CD4-positive, alpha-beta T cell treated with Interleukin-1 beta for 1 hour (primary cell): ENCODE data around the gene ADAT2.
"Not testable (repeated sequence)": the region's sequence is repeated elsewhere in the genome, so short reads cannot be mapped to it uniquely, and the experiment has no call there.

Experiments
- DNase-seq, 2 donors: peaks; one replicate each; pipeline ENCODE4 v3.0.0-alpha.2; 2020 to 2022

The ADAT2 gene

DNA sequence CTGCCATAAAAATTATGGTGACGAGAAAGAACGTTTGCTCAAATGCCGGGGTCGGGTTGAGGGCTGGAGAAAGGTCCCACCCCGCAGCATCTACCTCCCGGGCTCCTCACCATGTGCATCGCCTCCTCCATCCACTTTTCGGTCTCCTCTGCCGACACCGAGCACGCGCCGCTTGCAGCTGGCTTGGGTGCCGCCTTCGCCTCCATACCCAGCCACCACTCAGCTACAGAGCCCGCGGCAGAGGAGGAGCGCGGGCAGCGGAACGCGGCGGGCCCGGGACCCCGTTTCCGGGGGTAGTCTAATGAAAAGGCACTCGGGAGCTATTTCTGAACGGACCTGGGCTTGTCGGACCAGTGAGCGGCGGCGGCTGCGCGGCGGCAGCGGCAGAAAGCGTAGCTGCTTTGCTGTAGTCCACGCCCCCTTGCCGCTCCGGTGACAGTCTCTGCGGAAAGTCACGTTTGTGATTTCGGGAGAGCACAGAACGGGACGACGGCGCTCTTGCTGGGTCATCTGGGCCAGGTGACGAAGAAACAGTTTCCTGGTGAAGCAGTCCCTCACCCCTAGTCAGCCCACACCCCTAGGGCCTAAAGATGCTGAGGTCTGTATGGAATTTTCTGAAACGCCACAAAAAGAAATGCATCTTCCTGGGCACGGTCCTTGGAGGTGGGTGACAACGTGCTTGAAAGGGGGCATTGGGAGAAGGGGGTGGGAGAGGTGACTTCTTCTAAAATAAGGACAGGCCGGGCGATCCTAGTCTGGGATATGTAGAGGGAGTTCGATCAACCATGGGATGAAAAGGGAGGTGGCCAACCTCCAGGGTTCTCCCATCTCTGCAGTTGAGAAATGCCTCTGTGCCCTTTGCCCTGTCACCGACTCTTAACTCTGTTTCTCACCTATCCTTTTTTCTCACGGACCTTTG lies at the start of gene ADAT2, which contains the start of gene PEX3:
Gene ADAT2, minus strand, starts transcription at position 243 of the 919 bp plus-strand sequence. Its CDS starts 37 bp downstream, at position 206.
Gene PEX3, plus strand, starts transcription at position 353 of the 919 bp plus-strand sequence. Its CDS starts 238 bp downstream, at position 591.
- DNase-seq: peak; percentile 92 to 93

DNA sequence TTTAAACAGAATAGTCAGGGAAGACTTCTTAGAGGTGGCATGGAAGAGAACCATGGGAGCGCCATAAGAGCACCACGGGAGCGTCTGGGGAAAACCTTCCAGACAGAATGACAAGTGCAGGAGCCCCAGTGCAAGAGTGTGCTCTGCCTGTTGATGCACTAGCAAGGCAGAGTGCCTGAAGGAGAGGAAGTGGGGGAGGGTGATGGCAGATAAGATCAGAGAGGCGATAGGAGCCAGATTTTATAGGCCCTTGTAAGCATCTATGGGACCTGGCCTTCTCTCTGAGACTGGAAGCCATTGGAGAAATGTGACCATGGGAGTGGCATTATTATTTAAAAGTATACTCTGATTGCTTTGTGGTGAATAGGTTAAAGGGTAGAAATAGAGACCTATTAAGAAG lies 47.9 kb upstream of the ADAT2 start:
- DNase-seq: peak in 1 of 2 donors; percentile 21

DNA sequence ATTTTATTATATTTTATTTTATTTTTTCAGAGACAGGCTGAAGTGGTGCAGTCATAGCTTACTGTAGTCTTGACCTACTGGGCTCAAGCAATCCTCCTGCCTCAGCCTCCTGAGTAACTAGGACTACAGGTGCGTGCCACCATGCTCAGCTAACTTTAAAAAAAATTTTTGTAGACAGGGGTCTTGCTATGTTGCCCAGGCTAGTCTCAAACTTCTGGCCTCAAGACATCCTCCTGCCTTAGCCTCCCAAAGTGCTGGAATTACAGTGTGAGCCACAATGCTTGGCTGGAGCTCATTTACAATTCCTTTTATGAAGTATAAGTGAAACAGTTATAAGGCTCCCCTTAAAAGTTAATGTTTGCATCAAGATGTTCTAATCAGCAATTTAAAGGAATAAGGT lies 46.5 kb upstream of the ADAT2 start:
- DNase-seq: no peak

DNA sequence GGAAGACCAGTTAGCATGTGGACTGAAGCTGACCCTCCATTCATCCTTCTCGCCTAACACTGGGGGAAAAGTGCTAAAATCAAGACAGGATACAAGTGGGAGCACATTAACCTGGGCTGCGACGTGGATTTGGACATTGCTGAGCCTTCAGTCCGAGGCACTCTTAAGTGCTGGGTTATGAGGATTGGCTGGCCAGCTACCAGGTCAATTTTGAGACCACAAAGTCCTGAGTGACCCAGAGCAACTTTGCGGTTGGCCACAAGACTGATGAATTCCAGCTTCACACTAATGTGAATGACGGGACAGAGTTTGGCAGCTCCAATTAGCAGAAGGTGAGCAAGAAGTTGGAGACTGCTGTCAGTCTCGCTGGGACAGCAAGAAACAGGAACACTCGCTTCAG lies 40.3 kb upstream of the ADAT2 start:
- DNase-seq: no peak

DNA sequence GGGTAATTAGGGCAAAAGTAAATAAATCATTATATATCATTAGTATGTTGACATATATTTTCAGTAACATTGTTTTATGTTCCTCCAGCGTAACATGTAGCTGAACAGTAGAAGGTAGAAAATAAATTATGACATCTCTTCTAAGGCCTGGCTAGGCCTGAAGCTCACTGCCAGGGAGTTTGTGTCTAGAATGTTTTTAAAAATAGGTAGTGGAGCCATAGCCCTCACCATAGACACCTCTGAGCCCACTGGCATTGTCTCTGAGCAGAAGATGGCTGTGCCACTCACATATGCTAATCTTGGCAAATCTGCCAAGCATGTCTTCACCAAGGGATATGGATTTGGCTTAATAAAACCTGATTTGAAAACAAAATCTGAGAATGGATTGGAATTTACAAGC lies 39.7 kb upstream of the ADAT2 start:
- DNase-seq: no peak

DNA sequence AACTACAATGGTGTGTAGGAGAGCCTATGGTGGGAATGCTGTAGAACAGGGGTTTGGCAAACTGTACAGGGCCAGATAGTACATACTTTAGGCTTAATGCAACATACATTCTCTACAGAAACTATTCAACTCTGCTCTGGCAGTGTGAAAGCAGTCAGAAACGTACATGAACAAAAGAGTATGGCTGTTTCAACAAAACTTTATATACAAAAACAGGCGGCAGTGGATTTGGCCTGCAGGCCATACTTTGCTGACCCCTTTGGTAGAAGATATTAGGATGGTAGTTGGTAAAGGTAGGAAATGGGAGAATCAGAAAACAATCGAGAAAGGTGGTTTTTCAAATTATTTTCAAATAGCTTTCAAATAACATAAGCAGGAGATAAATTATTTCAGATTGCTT lies 36.3 kb upstream of the ADAT2 start:
- no peak for DNase-seq

DNA sequence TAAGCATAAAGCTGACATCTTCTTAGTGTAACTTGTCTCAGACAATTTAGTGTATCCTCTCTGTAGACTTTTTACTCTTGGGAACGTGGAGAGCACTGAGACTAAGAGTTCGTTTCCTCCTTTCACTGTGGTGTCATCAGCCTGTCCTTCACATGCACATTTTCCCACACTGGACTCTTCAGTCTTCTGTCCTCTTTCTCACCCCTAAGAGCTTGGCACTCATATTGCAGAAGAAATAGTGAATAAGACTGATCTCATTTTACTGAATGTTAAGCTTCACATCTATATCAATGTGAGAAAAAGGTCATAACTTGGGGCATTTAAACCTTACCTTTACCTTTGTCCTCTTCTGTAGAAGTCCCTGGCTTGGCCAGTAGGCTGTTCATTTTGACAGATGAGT lies 35.5 kb upstream of the ADAT2 start:
- no peak for DNase-seq

DNA sequence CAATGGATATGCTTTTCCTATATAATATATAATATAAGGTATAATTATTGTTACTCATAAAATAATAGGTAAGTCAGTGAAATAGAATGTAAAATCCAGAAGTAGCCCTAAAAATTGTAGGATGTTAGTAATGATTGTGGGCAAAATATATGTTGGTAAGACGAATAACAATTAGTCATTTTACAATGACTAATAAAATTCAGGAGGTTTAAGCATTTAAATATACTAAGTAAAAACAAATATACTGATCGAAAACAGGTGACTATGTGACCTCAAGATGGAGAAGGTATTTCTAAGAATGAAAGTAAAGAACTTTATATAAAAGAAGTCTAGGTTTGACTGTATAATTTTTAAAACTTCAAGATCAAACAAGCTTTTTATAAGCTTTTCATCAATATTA lies 32.1 kb upstream of the ADAT2 start:
- DNase-seq: no peak

DNA sequence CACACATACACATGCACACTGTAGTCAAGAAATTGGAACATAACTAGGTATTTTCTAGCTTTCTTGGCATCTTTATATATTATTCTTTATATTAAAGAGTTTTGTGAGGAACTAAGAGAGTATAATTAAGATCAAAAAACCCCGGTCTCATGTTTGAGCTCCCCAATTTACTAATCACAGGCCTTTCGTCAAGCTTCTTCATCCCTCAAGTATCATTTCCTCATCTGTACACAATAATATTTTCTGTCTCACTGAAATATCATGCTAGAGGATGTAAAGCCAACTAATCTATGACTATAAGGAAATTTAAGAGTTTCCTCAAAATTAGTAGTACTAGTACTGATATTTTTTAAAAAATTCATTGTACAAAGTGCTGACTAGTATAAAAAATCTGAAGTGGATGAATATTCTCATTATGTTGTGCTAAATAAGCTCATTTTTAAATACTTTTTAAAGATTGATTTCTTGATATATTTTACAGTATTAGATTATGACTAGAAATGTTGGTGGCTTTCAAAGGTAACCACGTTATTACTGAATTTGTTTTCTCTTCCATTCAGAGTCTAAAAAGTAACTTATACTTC lies 28.1 kb upstream of the ADAT2 start:
- no peak for DNase-seq

DNA sequence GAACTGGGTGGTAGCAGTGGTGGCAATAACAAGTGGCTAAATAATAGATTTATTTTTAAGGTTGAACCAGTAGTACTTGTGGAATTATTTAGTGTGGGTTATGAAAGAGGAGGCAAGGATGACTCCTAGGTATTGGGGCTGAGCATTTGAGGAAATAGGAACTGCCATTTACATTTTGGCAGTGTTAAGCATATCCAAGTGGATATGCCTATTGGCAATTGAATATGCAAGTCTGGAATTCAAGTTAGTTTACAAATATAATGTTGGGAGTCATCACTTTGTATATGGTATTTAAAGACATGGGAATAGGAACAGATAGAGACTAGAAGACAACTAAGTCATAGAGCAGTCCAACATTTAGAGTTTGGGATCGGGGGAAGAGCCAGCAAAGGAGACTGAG lies 26.1 kb upstream of the ADAT2 start:
- no peak for DNase-seq

DNA sequence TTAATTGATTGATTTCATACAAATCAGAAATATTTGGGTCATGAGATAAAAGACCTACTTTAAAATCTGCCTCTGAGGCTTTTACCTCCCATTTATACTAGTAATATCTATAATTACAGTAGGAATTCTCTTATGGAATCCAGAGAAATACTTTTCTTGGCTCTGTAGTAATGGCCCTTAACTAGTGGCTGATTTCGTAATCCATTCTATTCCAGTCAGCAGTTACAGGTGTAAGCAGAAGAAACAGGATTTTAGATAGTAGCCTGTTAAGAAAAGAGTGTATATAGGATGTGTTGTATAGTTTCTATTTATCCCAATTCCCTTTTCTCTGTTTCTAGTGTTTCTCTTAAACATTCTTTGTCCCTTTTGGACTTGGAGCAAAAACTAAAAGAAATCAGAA lies 21.3 kb upstream of the ADAT2 start:
- no peak for DNase-seq

DNA sequence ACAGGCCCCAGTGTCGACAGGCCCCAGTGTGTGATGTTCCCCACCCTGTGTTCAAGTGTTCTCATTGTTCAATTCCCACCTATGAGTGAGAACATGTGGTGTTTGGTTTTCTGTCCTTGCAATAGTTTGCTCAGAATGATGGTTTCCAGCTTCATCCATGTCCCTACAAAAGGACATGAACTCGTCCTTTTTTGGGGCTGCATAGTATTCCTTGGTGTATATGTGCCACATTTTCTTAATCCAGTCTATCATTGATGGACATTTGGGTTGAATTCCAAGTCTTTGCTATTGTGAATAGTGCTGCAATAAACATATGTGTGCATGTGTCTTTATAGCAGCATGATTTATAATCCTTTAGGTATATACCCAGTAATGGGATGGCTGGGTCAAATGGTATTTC lies 18.3 kb upstream of the ADAT2 start:
- DNase-seq: not testable (repeated sequence)

DNA sequence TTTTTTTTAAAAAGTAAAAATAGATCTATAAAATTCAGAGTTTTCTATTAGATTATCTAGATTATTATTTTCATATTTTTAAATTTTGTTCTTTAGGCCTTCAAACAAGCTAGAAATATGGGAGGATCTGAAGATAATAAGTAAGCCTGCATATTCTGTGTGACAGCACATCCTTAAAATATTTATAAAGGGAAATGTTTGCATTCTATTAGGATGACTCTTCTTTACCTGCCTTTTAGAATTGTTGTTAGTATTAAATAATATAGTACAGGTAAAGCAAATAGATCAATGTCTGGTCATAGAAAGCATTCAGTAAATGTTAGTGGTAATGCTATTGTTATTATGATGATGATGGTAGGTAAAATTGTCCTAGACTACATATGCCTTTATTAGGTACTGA lies 17.5 kb upstream of the ADAT2 start:
- DNase-seq: no peak

DNA sequence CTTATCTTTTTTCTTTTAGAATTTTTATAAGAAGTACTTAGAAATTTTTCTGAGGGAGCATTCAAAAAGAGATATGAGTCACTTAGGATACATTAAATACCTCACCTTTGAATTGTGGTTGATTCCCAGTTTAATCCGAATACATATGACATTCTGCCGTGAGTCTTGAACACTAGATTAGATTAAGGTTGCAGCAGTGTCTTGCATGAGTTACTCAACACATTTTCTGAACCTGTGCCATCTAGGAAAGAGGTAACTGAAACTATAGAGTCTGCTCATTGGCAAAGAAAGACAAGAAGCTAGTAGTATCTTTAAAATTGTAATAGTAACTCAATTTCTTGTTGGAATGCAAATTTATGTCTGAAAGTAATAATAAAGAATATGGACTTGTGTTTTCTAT lies 15.1 kb upstream of the ADAT2 start:
- DNase-seq: no peak

DNA sequence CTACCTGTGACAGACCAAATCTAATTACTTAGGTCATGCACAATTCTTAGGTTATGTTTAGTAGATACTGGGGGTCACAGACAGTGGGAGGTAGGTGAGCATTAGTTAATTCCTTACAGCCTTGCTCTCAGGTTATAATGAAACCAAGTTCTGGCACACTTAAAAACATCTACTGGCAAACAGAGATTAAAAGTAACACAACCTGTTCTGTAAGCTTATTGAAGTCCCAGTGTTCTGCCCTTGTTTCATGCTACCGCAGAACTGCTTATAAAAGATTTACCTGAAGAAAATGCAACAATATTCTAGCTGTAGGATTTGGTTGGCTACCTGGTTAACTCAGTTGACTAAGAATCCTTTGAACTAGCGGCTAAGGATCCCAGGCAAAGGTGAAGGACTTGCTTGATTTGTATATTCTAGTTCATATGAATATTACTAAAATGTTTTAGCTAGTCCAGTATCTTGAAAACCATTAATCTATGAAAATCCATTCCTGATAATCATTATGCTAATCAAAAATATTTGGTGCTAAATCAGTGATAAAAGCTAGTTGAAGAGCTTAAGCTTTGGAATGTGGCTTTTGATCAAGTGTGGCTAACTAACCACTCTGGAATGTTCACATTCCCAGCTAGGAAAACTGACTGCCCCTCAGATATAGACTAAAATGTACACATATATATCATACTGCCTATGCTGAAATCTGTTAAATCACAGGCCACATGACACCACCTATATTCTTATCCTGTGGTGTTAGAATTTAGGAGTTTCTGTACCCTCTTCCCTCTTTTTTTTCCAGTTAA lies 7.3 kb upstream of the ADAT2 start:
- DNase-seq: no peak

DNA sequence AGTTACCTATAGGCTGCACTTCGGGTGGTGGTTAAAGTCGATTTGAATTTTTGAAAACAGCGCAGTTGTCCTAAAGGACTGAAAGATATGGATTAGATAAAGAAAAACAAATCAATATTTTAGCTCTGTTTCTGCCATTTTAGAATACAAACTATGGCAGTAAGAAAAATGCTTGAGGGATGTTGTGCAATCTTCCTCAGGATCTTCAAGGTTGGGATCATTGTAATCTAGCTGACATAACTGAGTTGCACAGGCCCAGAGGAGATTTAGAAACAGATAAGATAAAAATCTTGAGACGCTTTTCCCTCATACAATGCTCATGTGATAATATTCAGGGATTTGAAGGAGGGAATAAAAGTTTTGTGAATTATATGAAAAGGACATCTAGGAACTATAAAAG lies 1.0 kb upstream of the ADAT2 start:
- DNase-seq: no peak

DNA sequence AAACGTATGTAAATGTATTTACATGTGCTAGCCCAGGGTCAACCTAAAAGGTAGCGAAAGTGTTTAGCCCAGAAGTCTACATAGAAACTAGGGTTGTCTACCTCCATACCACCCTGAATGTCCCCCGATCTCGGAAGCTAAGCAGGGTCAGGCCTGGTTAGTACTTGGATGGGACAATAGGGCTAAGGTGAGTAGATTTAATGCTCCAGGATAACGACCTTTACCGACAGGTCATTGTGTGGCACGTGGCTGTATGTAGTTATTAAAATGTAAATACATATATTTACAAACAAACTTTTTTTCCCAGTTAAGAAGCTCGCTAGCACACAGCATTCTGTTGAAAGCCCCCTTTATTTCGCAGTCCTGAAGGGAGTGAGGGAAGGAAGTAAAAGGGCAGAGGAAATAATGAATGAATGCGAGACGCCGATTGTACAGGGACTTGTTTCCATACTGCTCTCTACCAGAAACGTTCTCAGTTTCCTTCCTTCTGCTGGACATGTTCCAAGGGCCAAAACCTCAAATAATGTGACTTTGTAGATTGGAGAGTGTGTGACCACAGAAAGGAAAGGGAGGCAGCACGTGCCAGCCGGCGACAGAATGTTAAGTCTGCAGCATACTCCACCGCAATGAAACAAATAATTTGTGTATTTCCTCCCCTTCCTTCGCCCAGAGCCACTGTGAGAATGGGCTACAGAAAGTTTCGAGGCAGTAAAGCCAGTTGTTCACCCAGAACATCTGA lies 612 bp downstream of the ADAT2 start:
- peak; percentile 56 to 75 for DNase-seq

DNA sequence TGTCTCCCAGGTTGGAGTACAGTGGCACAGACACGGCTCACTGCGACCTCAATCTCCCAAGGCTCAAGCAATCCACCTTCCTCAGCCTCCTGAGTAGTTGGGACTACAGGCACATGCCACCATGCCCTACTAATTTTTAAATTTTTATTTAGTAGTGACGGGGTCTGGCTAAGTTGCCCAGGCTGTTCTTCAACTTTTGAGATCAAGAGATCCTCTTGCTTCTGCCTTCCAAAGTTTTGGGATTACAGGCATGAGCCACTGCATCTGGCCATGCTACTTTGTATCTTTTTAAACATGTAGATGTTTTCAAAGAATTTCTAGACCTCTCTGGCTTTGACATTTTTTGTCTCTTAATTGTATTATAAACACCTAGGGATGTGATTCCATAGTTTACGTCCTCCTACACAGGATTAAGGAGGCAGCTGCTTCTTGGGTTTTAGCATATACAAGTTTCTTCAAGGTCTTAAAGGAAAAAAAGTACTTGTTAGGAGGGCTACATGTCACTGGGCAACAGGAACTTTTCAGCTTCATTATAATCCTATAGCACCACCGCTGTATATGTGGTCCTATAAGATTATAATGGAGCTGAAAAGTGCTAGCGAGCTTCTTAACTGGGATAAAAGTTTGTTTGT lies 1.3 kb downstream of the ADAT2 start:
- DNase-seq: no peak

DNA sequence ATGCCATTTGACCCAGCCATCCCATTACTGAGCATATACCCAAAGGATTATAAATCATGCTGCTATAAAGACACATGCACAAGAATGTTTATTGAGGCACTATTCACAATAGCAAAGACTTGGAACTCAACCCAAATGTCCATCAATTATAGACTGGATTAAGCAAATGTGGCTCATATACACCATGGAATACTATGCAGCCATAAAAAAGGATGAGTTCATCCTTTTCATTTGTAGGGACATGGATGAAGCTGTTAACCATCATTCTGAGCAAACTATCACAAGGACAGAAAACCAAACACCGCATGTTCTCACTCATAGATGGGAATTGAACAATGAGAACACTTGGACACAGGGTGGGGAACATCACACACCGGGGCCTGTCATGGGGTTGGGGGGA lies 2.6 kb downstream of the ADAT2 start:
- DNase-seq: not testable (repeated sequence)

DNA sequence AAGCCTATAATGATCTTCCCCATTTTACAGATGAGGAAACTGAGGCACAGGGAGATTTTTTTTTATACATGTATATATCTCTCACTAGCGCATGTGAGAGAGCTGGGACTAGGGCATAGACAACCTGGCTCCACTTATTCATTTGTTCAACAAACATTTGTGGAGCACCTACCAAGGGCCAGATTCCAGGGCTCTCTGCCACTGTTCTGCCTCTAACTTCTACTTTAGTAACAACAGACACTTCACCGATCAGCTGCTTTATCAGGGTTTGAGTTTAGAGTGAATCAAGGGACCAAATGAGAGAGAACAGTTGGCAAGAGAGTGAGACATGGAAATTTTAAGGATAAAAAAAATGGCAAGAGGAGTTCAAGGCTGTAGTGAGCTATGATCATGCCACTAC lies 7.4 kb downstream of the ADAT2 start:
- no peak for DNase-seq

DNA sequence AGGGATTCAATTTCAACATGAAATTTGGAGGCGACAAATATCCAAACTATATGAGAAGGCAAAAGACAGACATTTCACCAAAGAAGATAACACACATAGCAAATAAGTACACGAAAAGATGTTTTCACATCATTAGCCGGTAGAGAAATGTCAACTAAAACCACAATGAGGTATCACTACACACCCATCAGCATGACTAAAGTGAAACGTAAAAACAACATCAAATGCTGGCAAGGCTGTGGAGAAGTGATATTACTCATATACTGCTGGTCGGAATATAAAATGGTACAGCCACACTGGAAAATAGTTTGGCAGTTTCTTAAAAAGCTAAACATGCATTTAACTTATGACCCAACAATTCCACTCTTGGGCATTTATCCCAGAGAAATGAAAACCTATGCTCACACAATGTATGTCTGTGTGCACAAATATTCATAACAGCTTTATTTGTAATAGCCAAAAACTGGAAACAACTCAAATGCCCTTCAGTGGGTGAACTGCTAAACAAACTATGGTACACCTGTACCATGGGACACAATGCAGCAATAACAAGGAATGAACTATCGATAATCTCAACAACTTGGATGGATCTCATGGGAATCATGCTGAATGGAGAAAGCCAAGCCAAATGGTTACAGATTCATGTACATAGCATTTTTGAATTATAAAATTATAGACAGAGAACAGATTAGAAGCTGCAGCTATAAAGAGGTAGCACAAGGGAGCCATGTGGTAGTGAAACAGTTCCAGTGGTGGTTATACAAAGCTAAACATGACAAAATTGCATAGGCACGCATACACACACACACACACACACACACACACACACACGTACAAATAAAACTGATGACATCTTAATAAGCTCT lies 8.6 kb downstream of the ADAT2 start:
- DNase-seq: peak in 1 of 2 donors; percentile 5
